Measurements from ENCODE around the gene OR2V1. TPM values are rescaled to one million over a fixed set of nuclear protein-coding genes. Genes with fewer than 3 reads are reported as not detected.
"Not testable (repeated sequence)": the region's sequence is repeated elsewhere in the genome, so short reads cannot be mapped to it uniquely, and the experiment has no call there.

Gene OR2V1
- polyA plus RNA-seq, 1 donor (not counting 4 experiments of a cell fraction or from before 2014, with no cell fraction given): not detected

GRCh38 chr5:181114284-181114843 lies 16.6 kb downstream of the OR2V1 start:
- Histone ChIP-seq H4K20me1 (ENCODE audit: control insufficient read depth, extremely low read depth, insufficient read depth, low read length) (no peaks in the 10 kb centered on the region), H3K9me3 (ENCODE audit: control insufficient read depth, low read depth, low read length) (no peaks in the 10 kb centered on the region), H3K4me1 (ENCODE audit: control insufficient read depth, extremely low read depth, insufficient read depth, low read length) (peaks cover 10% of the 10 kb centered on the region), H3K79me2 (ENCODE audit: control insufficient read depth, insufficient read depth, low read length) (no peaks in the 10 kb centered on the region), H3K4me3 (ENCODE audit: control insufficient read depth in 2 of 3, extremely low read depth in 1 of 3, insufficient read depth in 2 of 3, low read depth in 1 of 3, low read length in 3 of 3) (peak overlapping the region; percentile 11 to 63 (median 63)), H3K27me3 (ENCODE audit: control insufficient read depth, extremely low read depth, insufficient read depth, low read length) (peaks cover 14% of the 10 kb centered on the region), H3K9me1 (ENCODE audit: control insufficient read depth, extremely low read depth, insufficient read depth, low read length) (no peaks in the 10 kb centered on the region), H3K36me3 (ENCODE audit: control insufficient read depth in 2 of 2, extremely low read depth in 1 of 2, insufficient read depth in 2 of 2, low read length in 2 of 2) (no peaks in the 10 kb centered on the region), H3K4me2 (ENCODE audit: control insufficient read depth, extremely low read depth, insufficient read depth, low read depth, low read length) (peak overlapping the region; percentile 90), H3K27ac (ENCODE audit: control insufficient read depth, insufficient read depth, low read length) (no peak overlapping the region), H2AFZ (ENCODE audit: control insufficient read depth, low read length) (peak overlapping the region; percentile 94), H3K9ac (ENCODE audit: control insufficient read depth, extremely low read depth, insufficient read depth, low read length) (peak overlapping the region; percentile 18)
- no peak for TF ChIP-seq CTCF (optimal IDR thresholded peaks at IDR 0.05 in 1 of 3, IDR thresholded peaks at IDR 0.05 in 1 of 3, conservative IDR thresholded peaks at IDR 0.05 in 1 of 3; ENCODE audit: extremely low read depth in 1 of 3, insufficient read depth in 2 of 3, low read length in 3 of 3)
- no peak for TF ChIP-seq EZH2 (IDR thresholded peaks at IDR 0.05; ENCODE audit: low read length)
- no peak for DNase-seq (ENCODE audit: low read depth, low spot score)
- dilution Hi-C loops (cut with MboI; ENCODE audit: extremely low pct_ligation_motif_present, low sequenced_read_pairs): no loop called here
- no peak for FAIRE-seq

GRCh38 chr5:181113572-181113971 lies 17.4 kb downstream of the OR2V1 start:
- FAIRE-seq; H3K9me1 ChIP-seq (ENCODE audit: control insufficient read depth, extremely low read depth, insufficient read depth, low read length); H3K9me3 ChIP-seq (ENCODE audit: control insufficient read depth, low read depth, low read length); DNase-seq (ENCODE audit: low read depth, low spot score); H3K4me2 ChIP-seq (ENCODE audit: control insufficient read depth, extremely low read depth, insufficient read depth, low read depth, low read length); dilution Hi-C loops (cut with MboI; ENCODE audit: extremely low pct_ligation_motif_present, low sequenced_read_pairs); H3K27ac ChIP-seq (ENCODE audit: control insufficient read depth, insufficient read depth, low read length); H2AFZ ChIP-seq (ENCODE audit: control insufficient read depth, low read length); H3K36me3 ChIP-seq (ENCODE audit: control insufficient read depth in 2 of 2, extremely low read depth in 1 of 2, insufficient read depth in 2 of 2, low read length in 2 of 2); H3K9ac ChIP-seq (ENCODE audit: control insufficient read depth, extremely low read depth, insufficient read depth, low read length); H3K4me3 ChIP-seq (ENCODE audit: control insufficient read depth in 2 of 3, extremely low read depth in 1 of 3, insufficient read depth in 2 of 3, low read depth in 1 of 3, low read length in 3 of 3); H4K20me1 ChIP-seq (ENCODE audit: control insufficient read depth, extremely low read depth, insufficient read depth, low read length); H3K79me2 ChIP-seq (ENCODE audit: control insufficient read depth, insufficient read depth, low read length); H3K4me1 ChIP-seq (ENCODE audit: control insufficient read depth, extremely low read depth, insufficient read depth, low read length): not testable (repeated sequence)
- peaks cover 14% of the 10 kb centered on the region for H3K27me3 ChIP-seq (ENCODE audit: control insufficient read depth, extremely low read depth, insufficient read depth, low read length)

- no peaks in the 10 kb centered on the region for H3K36me3 ChIP-seq (ENCODE audit: control insufficient read depth in 2 of 2, extremely low read depth in 1 of 2, insufficient read depth in 2 of 2, low read length in 2 of 2)
- no peak overlapping the region for H3K9ac ChIP-seq (ENCODE audit: control insufficient read depth, extremely low read depth, insufficient read depth, low read length)
- H4K20me1 ChIP-seq (ENCODE audit: control insufficient read depth, extremely low read depth, insufficient read depth, low read length): no peaks in the 10 kb centered on the region
- H3K27ac ChIP-seq (ENCODE audit: control insufficient read depth, insufficient read depth, low read length): no peak overlapping the region
- DNase-seq (ENCODE audit: low read depth, low spot score): no peak
- H3K27me3 ChIP-seq (ENCODE audit: control insufficient read depth, extremely low read depth, insufficient read depth, low read length): peaks cover 17% of the 10 kb centered on the region
- no peak for TF ChIP-seq CTCF (optimal IDR thresholded peaks at IDR 0.05 in 1 of 3, IDR thresholded peaks at IDR 0.05 in 1 of 3, conservative IDR thresholded peaks at IDR 0.05 in 1 of 3; ENCODE audit: extremely low read depth in 1 of 3, insufficient read depth in 2 of 3, low read length in 3 of 3)
- no peak for TF ChIP-seq EZH2 (IDR thresholded peaks at IDR 0.05; ENCODE audit: low read length)
- H3K4me1 ChIP-seq (ENCODE audit: control insufficient read depth, extremely low read depth, insufficient read depth, low read length): peaks cover 7% of the 10 kb centered on the region
- no peak overlapping the region for H3K4me3 ChIP-seq (ENCODE audit: control insufficient read depth in 2 of 3, extremely low read depth in 1 of 3, insufficient read depth in 2 of 3, low read depth in 1 of 3, low read length in 3 of 3)
- dilution Hi-C loops (cut with MboI; ENCODE audit: extremely low pct_ligation_motif_present, low sequenced_read_pairs): no loop called here
- H3K4me2 ChIP-seq (ENCODE audit: control insufficient read depth, extremely low read depth, insufficient read depth, low read depth, low read length): no peak overlapping the region
- H3K9me1 ChIP-seq (ENCODE audit: control insufficient read depth, extremely low read depth, insufficient read depth, low read length): no peaks in the 10 kb centered on the region
- H3K9me3 ChIP-seq (ENCODE audit: control insufficient read depth, low read depth, low read length): no peaks in the 10 kb centered on the region
- FAIRE-seq: no peak
- H2AFZ ChIP-seq (ENCODE audit: control insufficient read depth, low read length): no peak overlapping the region
- H3K79me2 ChIP-seq (ENCODE audit: control insufficient read depth, insufficient read depth, low read length): no peaks in the 10 kb centered on the region
Observed at GRCh38 chr5:181112476-181112875, 18.5 kb downstream of the OR2V1 start.

All from keratinocyte (primary cell).